Ishikawa (cell line): ENCODE measurements around the gene GFI1.

Experiments used
- EP300 ChIP-seq: IDR thresholded peaks from 2 replicates; pipeline ENCODE4 v1.6.1; 2012; ENCODE audit warnings: borderline replicate concordance
- FOXM1 ChIP-seq: IDR thresholded peaks from 2 replicates; pipeline ENCODE4 v1.6.1; 2012; ENCODE audit warnings: low read depth, borderline replicate concordance
- NFIC ChIP-seq: IDR thresholded peaks from 2 replicates; pipeline ENCODE4 v1.6.1; 2012
- RAD21 ChIP-seq: IDR thresholded peaks from 2 replicates; pipeline ENCODE4 v1.6.1; 2012; ENCODE audit warnings: low read depth
- TAF1 ChIP-seq: IDR thresholded peaks from 2 replicates; pipeline ENCODE4 v1.6.1; 2012; ENCODE audit warnings: low read depth, mild to moderate bottlenecking
- ZBTB7A ChIP-seq: IDR thresholded peaks from 2 replicates; pipeline ENCODE4 v1.6.1; 2012; ENCODE audit warnings: low read depth
- TF ChIP-seq, protein P1 (sequence below): IDR thresholded peaks from 2 replicates; pipeline ENCODE4 v1.6.1; 2012
- TF ChIP-seq, protein P2 (sequence below): IDR thresholded peaks from 2 replicates; pipeline ENCODE4 v1.6.1; 2012

DNA sequence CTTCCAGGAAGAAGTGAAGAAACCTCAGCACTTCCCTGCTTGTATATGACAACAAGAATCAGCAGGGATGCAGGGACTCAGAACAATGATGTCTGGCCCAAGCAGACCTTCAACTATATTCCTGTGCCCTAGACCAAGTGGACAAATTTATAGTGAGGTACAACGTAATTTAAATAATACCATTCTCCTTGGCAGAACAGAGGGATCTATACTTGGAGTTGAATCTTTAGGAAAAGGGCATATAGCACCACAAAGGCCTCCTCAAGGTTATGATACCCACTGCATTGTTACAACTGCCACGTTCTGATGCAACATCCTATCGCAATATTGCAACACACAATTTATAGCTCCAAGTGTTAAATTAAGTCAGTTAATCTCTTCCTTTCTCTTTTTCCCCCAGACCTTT lies 29.1 kb upstream of the GFI1 start:
- TF ChIP-seq, protein P1, sequence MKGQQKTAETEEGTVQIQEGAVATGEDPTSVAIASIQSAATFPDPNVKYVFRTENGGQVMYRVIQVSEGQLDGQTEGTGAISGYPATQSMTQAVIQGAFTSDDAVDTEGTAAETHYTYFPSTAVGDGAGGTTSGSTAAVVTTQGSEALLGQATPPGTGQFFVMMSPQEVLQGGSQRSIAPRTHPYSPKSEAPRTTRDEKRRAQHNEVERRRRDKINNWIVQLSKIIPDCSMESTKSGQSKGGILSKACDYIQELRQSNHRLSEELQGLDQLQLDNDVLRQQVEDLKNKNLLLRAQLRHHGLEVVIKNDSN, result no peak
- TF ChIP-seq FOXM1, result no peak
- no peak for TF ChIP-seq EP300
- no peak for TF ChIP-seq ZBTB7A
- TF ChIP-seq TAF1, result no peak
- TF ChIP-seq, protein P2, sequence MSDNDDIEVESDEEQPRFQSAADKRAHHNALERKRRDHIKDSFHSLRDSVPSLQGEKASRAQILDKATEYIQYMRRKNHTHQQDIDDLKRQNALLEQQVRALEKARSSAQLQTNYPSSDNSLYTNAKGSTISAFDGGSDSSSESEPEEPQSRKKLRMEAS, result no peak
- no peak for TF ChIP-seq RAD21
- no peak for TF ChIP-seq NFIC
